Testis (tissue), 3 donors: ENCODE results near the gene HSD17B1. TPM values are rescaled to one million over a fixed set of nuclear protein-coding genes. Genes with fewer than 3 reads are reported as not detected.

Experiments used
- DNase-seq: peaks from one replicate; pipeline ENCODE4 v3.0.0-alpha.2; 2019
- H3K27ac ChIP-seq, 2 donors: fragments of 200-600 bp; sonication (generic); one replicate each; pipeline ENCODE4 v1.5.1; 2019
- H3K27me3 ChIP-seq: fragments of 200-600 bp; sonication (generic); one replicate; pipeline ENCODE4 v1.5.1; 2019
- H3K36me3 ChIP-seq: fragments of 200-600 bp; sonication (generic); one replicate; pipeline ENCODE4 v1.5.1; 2017; ENCODE audit warnings: low read depth; ENCODE audit errors: missing control alignments
- H3K4me1 ChIP-seq: fragments of 200-600 bp; sonication (generic); one replicate; pipeline ENCODE4 v1.5.1; 2019
- H3K4me3 ChIP-seq, 2 donors: fragments of 200-600 bp; sonication (generic); one replicate each; pipeline ENCODE4 v1.5.1; 2017 to 2019
- H3K9me3 ChIP-seq: fragments of 200-600 bp; sonication (generic); one replicate; pipeline ENCODE4 v1.5.1; 2017
- POLR2A ChIP-seq: fragments of 450-650 bp; IDR thresholded peaks from one replicate; pipeline ENCODE4 v1.6.1; 2017; ENCODE audit warnings: antibody characterized with exemption, mild to moderate bottlenecking, moderate library complexity
- WGBS, 2 donors: methylation state at CpG; one replicate each; pipeline ENCODE4 v1.1.5; 2018; 5-methylcytosine and 5-hydroxymethylcytosine counted together
- intact Hi-C: fragments of 100-400 bp; cut with DNase I; formaldehyde crosslinking; loops from one replicate; pipeline ENCODE4 v1.15.1; 2023; ENCODE audit warnings: low total_unique reads
- polyA plus RNA-seq: library from polyadenylated mRNA; stranded (reverse); fragments of 350-450 nt; fragmentation: Illumina TruSeq; extraction: RNeasy Lipid Tissue Mini Kit (QIAGEN cat#74804); gene quantifications from one replicate; pipeline ENCODE4 v1.2.3, GENCODE V29; 2014; ENCODE audit warnings: low read depth, low replicate concordance; ENCODE audit not compliant: insufficient read depth
- total RNA-seq, 2 donors: library from RNA; depleted of rRNA; stranded (reverse); fragments of >200 nt; gene quantifications; one replicate each; pipeline ENCODE4 v1.2.3, GENCODE V29; 2016
- TF ChIP-seq, protein P1 (sequence below), 3 experiments: fragments of 450-650 bp in 2 of 3; fragments of 200-600 bp in 1 of 3; sonication (generic) in 1 of 3; IDR thresholded peaks; one replicate each; pipeline ENCODE4 v1.5.1; 2016 to 2019; ENCODE audit warnings: antibody characterized with exemption in 3 of 3, mild to moderate bottlenecking in 2 of 3, moderate library complexity in 1 of 3

Gene HSD17B1
- total and polyA plus RNA-seq, 3 donors from 2014 or later: 7.1 to 14.4 (median 13.8) TPM

DNA sequence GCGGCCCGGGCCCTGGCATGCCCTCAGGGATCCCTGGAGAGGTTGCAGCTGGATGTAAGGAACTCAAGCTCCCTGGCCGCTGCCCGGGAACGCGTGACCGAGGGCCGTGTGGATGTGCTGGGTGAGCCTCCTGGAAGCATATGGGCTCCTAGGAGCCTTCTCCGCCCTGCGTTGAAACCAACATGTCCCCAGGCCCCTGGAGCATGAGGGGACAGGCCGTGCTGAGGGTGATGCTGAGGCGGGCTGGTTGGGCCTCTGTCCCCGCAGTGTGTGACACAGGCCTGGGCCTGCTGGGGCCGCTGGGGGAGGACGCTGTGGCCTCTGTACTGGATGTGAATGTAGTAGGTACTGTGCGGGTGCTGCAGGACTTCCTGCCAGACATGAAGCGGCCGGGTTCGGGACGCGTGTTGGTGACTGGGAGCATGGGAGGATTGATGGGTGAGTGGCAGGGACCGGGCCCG lies 5.7 kb upstream of the HSD17B1 start:
- Histone ChIP-seq H3K4me1 (peaks cover 5% of the 10 kb centered on the region), H3K27me3 (no peaks in the 10 kb centered on the region), H3K9me3 (no peaks in the 10 kb centered on the region), H3K36me3 (no peaks in the 10 kb centered on the region), H3K4me3 (no peak overlapping the region), H3K27ac (no peak overlapping the region)
- no peak for TF ChIP-seq POLR2A
- WGBS, 2 donors: 71 to 73% methylated on average over 16 to 23 of the region's 23 CpGs
- DNase-seq: no peak
- intact Hi-C loops: no loop called here

DNA sequence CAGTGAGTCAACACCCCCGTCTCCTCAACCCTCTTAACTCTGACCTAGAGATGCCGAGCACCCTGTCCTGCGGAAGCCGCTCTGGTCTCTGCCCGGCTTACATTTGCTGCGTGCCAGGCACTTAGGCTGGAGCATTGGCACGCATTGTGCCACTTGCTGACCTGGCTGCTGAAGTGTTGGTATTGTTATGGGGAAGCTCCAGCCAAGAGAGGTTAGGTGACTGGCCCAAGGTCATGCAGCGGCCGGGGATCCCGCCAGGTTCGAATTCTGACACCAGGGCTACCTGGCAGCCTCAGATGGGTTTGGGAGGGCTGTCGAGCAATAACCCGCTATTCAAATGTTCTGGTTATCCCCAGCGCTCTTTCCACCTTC lies 5.0 kb upstream of the HSD17B1 start:
- TF ChIP-seq POLR2A: no peak
- TF ChIP-seq, protein P1, sequence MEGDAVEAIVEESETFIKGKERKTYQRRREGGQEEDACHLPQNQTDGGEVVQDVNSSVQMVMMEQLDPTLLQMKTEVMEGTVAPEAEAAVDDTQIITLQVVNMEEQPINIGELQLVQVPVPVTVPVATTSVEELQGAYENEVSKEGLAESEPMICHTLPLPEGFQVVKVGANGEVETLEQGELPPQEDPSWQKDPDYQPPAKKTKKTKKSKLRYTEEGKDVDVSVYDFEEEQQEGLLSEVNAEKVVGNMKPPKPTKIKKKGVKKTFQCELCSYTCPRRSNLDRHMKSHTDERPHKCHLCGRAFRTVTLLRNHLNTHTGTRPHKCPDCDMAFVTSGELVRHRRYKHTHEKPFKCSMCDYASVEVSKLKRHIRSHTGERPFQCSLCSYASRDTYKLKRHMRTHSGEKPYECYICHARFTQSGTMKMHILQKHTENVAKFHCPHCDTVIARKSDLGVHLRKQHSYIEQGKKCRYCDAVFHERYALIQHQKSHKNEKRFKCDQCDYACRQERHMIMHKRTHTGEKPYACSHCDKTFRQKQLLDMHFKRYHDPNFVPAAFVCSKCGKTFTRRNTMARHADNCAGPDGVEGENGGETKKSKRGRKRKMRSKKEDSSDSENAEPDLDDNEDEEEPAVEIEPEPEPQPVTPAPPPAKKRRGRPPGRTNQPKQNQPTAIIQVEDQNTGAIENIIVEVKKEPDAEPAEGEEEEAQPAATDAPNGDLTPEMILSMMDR (IDR thresholded peaks at IDR 0.05): no peak
- WGBS, 2 donors: 71 to 84% methylated on average over 4 to 14 of the region's 14 CpGs
- Histone ChIP-seq H3K4me1 (peaks cover 6% of the 10 kb centered on the region), H3K4me3 (peak overlapping the region in 1 of 2 donors; percentile 58), H3K9me3 (no peaks in the 10 kb centered on the region), H3K36me3 (no peaks in the 10 kb centered on the region), H3K27ac (no peak overlapping the region), H3K27me3 (no peaks in the 10 kb centered on the region)
- intact Hi-C loops: no loop called here
- no peak for DNase-seq

DNA sequence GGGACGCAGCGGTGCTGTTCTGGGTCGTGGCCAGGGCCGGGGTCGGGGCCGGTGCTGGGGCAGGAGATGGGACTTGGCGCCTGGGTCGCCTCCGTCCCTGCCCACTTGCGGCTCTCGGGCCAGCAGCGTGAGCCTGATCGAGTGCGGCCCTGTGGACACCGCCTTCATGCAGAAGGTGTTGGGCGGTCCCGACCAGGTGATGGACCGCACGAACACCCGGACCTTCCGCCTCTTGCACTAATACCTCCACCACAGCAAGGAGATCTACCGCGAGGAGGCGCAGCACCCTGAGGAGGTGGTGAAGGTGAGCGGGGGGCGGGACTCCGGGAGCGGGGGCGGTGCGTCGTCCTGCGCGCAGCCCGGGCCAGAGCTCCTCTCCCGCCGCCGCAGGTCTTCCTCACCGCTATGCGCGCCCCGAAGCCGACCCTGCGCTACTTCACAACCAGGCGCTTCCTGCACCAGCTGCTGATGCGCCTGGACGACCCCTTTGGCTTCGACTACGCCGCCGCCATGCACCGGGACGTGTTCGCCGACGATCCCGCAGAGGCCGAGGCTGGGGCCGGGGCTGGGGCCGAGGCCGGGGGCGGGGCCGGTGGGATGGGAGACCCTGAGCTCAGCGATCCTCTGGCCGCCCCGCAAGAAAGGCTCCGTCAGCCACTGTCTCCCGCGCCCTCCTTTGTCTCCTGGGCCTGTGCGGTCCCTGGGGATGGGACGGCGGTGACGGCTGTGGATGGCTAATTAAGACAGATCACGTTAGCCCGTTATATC lies 4.5 kb upstream of the HSD17B1 start:
- H3K27ac ChIP-seq: no peak overlapping the region
- intact Hi-C loops: no loop called here
- no peaks in the 10 kb centered on the region for H3K9me3 ChIP-seq
- peaks cover 12% of the 10 kb centered on the region for H3K4me1 ChIP-seq
- DNase-seq: no peak
- H3K27me3 ChIP-seq: no peaks in the 10 kb centered on the region
- H3K4me3 ChIP-seq: peak overlapping the region; percentile 18 to 58
- H3K36me3 ChIP-seq: no peaks in the 10 kb centered on the region
- 51% methylated on average over 26 to 64 of the region's 74 CpGs for WGBS, 2 donors
- no peak for TF ChIP-seq POLR2A
- TF ChIP-seq, protein P1 (IDR thresholded peaks at IDR 0.05): no peak

DNA sequence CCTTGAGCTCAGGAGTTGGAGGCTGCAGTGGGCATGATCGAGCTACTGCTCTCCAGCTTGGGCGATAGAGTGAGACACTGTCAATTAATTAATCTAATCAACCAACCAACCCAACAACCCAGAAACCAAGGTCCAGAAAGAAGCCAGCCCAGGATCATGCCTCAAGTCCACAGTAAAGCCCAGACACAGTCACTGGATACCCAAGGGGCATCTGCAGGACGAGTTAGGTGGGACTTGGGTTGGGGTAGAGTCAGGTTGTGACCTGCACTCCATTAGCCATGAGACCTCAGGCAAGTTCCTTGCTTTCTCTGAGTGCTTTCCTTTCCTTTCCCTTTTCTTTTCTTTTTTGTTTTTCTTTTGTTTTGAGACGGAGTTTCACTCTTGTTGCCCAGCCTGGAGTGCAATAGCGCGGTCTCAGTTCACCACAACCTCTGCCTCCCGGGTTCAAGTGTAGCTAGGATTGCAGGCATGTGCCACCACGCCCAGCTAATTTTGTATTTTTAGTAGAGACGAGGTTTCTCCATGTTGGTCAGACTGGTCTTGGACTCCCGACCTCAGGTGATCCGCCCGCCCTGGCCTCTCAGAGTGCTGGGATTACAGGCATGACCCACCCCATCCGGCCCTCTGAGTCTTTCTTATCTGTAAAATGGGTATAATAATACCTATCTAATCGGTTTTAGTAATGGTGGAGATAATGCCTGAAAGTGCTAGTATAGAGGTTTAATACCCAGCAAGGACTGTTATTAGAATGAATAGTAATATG lies 3.5 kb upstream of the HSD17B1 start:
- Histone ChIP-seq H3K27me3 (no peaks in the 10 kb centered on the region), H3K4me1 (peaks cover 17% of the 10 kb centered on the region), H3K27ac (no peak overlapping the region), H3K9me3 (no peaks in the 10 kb centered on the region), H3K4me3 (no peak overlapping the region), H3K36me3 (no peaks in the 10 kb centered on the region)
- 80% methylated on average over 13 to 14 of the region's 14 CpGs for WGBS, 2 donors
- intact Hi-C loops: no loop called here
- no peak for DNase-seq
- TF ChIP-seq, protein P1 (IDR thresholded peaks at IDR 0.05): no peak
- no peak for TF ChIP-seq POLR2A

DNA sequence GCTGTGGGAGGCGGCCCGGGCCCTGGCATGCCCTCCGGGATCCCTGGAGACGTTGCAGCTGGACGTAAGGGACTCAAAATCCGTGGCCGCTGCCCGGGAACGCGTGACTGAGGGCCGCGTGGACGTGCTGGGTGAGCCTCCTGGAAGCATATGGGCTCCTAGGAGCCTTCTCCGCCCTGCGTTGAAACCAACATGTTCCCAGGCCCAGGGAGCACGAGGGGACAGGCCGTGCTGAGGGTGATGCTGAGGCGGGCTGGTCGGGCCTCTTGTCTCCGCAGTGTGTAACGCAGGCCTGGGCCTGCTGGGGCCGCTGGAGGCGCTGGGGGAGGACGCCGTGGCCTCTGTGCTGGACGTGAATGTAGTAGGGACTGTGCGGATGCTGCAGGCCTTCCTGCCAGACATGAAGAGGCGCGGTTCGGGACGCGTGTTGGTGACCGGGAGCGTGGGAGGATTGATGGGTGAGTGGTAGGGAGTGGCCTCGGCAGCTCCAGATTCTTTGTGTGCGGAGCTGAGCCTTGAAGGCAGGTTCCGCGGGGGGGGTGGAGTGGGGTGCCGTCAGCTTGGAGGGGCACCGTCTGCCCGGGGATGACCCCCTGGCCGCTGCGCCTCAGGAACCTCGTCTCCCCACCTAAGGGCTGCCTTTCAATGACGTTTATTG lies 567 bp downstream of the HSD17B1 start:
- intact Hi-C loops: no loop called here
- Histone ChIP-seq H3K4me1 (peaks cover 18% of the 10 kb centered on the region), H3K9me3 (no peaks in the 10 kb centered on the region), H3K36me3 (no peaks in the 10 kb centered on the region), H3K27ac (peak overlapping the region; percentile 8 to 86), H3K27me3 (no peaks in the 10 kb centered on the region), H3K4me3 (no peak overlapping the region)
- DNase-seq: peak; percentile 83
- WGBS, 2 donors: 30 to 47% methylated on average over 23 to 45 of the region's 45 CpGs
- TF ChIP-seq, protein P1 (IDR thresholded peaks at IDR 0.05): peak in 1 of 3 experiments; percentile 2
- no peak for TF ChIP-seq POLR2A
